Mesenteric fat pad (tissue), 1 donor: ENCODE data around the gene NRXN3. TPM values are rescaled to one million over a fixed set of nuclear protein-coding genes. Genes with fewer than 3 reads are reported as not detected.

Experiments used
- DNase-seq: peaks from one replicate; pipeline ENCODE4 v3.0.0-alpha.2; 2020; ENCODE audit warnings: low spot score
- total RNA-seq: library from RNA; stranded (reverse); fragmentation: NEBNext Ultra II Directional; extraction: Animal tissue kit (Norgen Biotek cat#: 25700); gene quantifications from one replicate; pipeline ENCODE4 v1.2.1, GENCODE V29; 2021
- donor health status: DM: yes; HTN: yes; CAD: no.

NRXN3 gene
- total RNA-seq, 1 donor from 2014 or later = 0.84 TPM

- no peak for DNase-seq
Observed at GRCh38 chr14:79511146-79511545, 1341.0 kb downstream of the NRXN3 start.

- DNase-seq = no peak
Observed at GRCh38 chr14:79513446-79513845, 1343.3 kb downstream of the NRXN3 start.

- DNase-seq = no peak
Observed at GRCh38 chr14:79514700-79515099, 1344.5 kb downstream of the NRXN3 start.

GRCh38 chr14:79515158-79515557 is 1345.0 kb downstream of the NRXN3 start:
- DNase-seq = no peak

GRCh38 chr14:79516009-79516408 is 1345.8 kb downstream of the NRXN3 start:
- DNase-seq = no peak

GRCh38 chr14:79525416-79525815 is 1355.2 kb downstream of the NRXN3 start:
- DNase-seq = no peak

GRCh38 chr14:79528828-79529416 is 1358.7 kb downstream of the NRXN3 start:
- no peak for DNase-seq

GRCh38 chr14:79530555-79530954 is 1360.4 kb downstream of the NRXN3 start:
- no peak for DNase-seq

GRCh38 chr14:79534703-79535353 is 1364.7 kb downstream of the NRXN3 start:
- no peak for DNase-seq

- no peak for DNase-seq
Observed at GRCh38 chr14:79540394-79540793, 1370.2 kb downstream of the NRXN3 start.

GRCh38 chr14:79542121-79542520 is 1371.9 kb downstream of the NRXN3 start:
- no peak for DNase-seq

- DNase-seq = no peak
Observed at GRCh38 chr14:79543348-79543747, 1373.2 kb downstream of the NRXN3 start.

GRCh38 chr14:79543967-79544697 is 1374.0 kb downstream of the NRXN3 start:
- DNase-seq = no peak

GRCh38 chr14:79544698-79545070 is 1374.5 kb downstream of the NRXN3 start:
- no peak for DNase-seq

GRCh38 chr14:79548836-79549235 is 1378.7 kb downstream of the NRXN3 start:
- DNase-seq = no peak

- DNase-seq = no peak
Observed at GRCh38 chr14:79549515-79549914, 1379.3 kb downstream of the NRXN3 start.

- no peak for DNase-seq
Observed at GRCh38 chr14:79551523-79551922, 1381.3 kb downstream of the NRXN3 start.

GRCh38 chr14:79552778-79553177 is 1382.6 kb downstream of the NRXN3 start:
- no peak for DNase-seq

GRCh38 chr14:79554816-79555215 is 1384.6 kb downstream of the NRXN3 start:
- no peak for DNase-seq

- DNase-seq = no peak
Observed at GRCh38 chr14:79555429-79555828, 1385.3 kb downstream of the NRXN3 start.

GRCh38 chr14:79557309-79557708 is 1387.1 kb downstream of the NRXN3 start:
- DNase-seq = no peak

- DNase-seq = no peak
Observed at GRCh38 chr14:79562185-79562584, 1392.0 kb downstream of the NRXN3 start.

GRCh38 chr14:79564371-79564770 is 1394.2 kb downstream of the NRXN3 start:
- DNase-seq = no peak
